ENCODE results near the gene SLC44A5.

Gene SLC44A5

GRCh38 chr1:75400716-75401115, 210.2 kb downstream of the SLC44A5 start:
- no peaks in the 10 kb centered on the region for H3K9me3 ChIP-seq (replicated peaks in 1 of 2; ENCODE audit: control insufficient read depth in 2 of 2, insufficient read depth in 1 of 2, low read depth in 1 of 2, low read length in 2 of 2)
- H2BK5ac ChIP-seq (ENCODE audit: low read length) = no peak overlapping the region
- H4K8ac ChIP-seq (ENCODE audit: low read depth, low read length) = no peak overlapping the region
- no peak overlapping the region for H3K4me3 ChIP-seq (ENCODE audit: low read length in 2 of 2)
- H3K27me3 ChIP-seq (ENCODE audit: control insufficient read depth in 3 of 3, insufficient read depth in 3 of 3, low read depth in 1 of 3, low read length in 3 of 3) = no peaks in the 10 kb centered on the region
- H3K4ac ChIP-seq (ENCODE audit: low read length) = no peak overlapping the region
- WGBS, 2 donors (ENCODE audit: extremely low coverage in 2 of 2, insufficient read length in 2 of 2, insufficient replicate concordance in 1 of 2) = no CpG with 5 or more reads among the region's 1 CpG
- no peak overlapping the region for H2AFZ ChIP-seq (ENCODE audit: low read length)
- no peak for DNase-seq (ENCODE audit: low spot score)
- H3K36me3 ChIP-seq (replicated peaks in 1 of 2; ENCODE audit: control insufficient read depth in 2 of 2, insufficient read depth in 2 of 2, low read length in 2 of 2) = no peaks in the 10 kb centered on the region
- no peaks in the 10 kb centered on the region for H3K4me1 ChIP-seq (ENCODE audit: control insufficient read depth in 2 of 2, insufficient read depth in 1 of 2, low read depth in 1 of 2, low read length in 2 of 2)
- H3K9ac ChIP-seq (ENCODE audit: low read depth, low read length, poor library complexity) = no peak overlapping the region
- H3K27ac ChIP-seq (replicated peaks; ENCODE audit: low read length) = no peak overlapping the region
- no peak overlapping the region for H2BK12ac ChIP-seq (ENCODE audit: low read length)
- no peak overlapping the region for H3K23ac ChIP-seq (ENCODE audit: low read depth, low read length, poor library complexity)
- H4K91ac ChIP-seq (ENCODE audit: low read depth, low read length, poor library complexity) = no peak overlapping the region
- H3K4me2 ChIP-seq (ENCODE audit: insufficient read depth, low read length, poor library complexity, severe bottlenecking) = no peak overlapping the region
- no peaks in the 10 kb centered on the region for H3K79me1 ChIP-seq (ENCODE audit: low read depth, low read length)
- no peak overlapping the region for H2AK5ac ChIP-seq (ENCODE audit: low read depth, low read length)
- H3K14ac ChIP-seq (ENCODE audit: low read length) = no peak overlapping the region
- no peak overlapping the region for H2BK15ac ChIP-seq (ENCODE audit: low read length)
- H2BK120ac ChIP-seq (ENCODE audit: low read depth, low read length) = no peak overlapping the region
- H3K18ac ChIP-seq (ENCODE audit: low read length) = no peak overlapping the region

- Histone ChIP-seq H4K91ac (ENCODE audit: low read depth, low read length, poor library complexity) (no peak overlapping the region), H2BK12ac (ENCODE audit: low read length) (no peak overlapping the region), H3K4me3 (ENCODE audit: low read length in 2 of 2) (no peak overlapping the region), H3K23ac (ENCODE audit: low read depth, low read length, poor library complexity) (no peak overlapping the region), H2AFZ (ENCODE audit: low read length) (no peak overlapping the region), H2AK5ac (ENCODE audit: low read depth, low read length) (no peak overlapping the region), H3K79me1 (ENCODE audit: low read depth, low read length) (no peaks in the 10 kb centered on the region), H2BK15ac (ENCODE audit: low read length) (no peak overlapping the region), H2BK5ac (ENCODE audit: low read length) (no peak overlapping the region), H3K4me1 (ENCODE audit: control insufficient read depth in 2 of 2, insufficient read depth in 1 of 2, low read depth in 1 of 2, low read length in 2 of 2) (no peaks in the 10 kb centered on the region), H2BK120ac (ENCODE audit: low read depth, low read length) (no peak overlapping the region), H3K36me3 (replicated peaks in 1 of 2; ENCODE audit: control insufficient read depth in 2 of 2, insufficient read depth in 2 of 2, low read length in 2 of 2) (no peaks in the 10 kb centered on the region), H4K8ac (ENCODE audit: low read depth, low read length) (no peak overlapping the region), H3K18ac (ENCODE audit: low read length) (no peak overlapping the region), H3K4ac (ENCODE audit: low read length) (no peak overlapping the region), H3K14ac (ENCODE audit: low read length) (no peak overlapping the region), H3K9ac (ENCODE audit: low read depth, low read length, poor library complexity) (no peak overlapping the region), H3K27me3 (ENCODE audit: control insufficient read depth in 3 of 3, insufficient read depth in 3 of 3, low read depth in 1 of 3, low read length in 3 of 3) (no peaks in the 10 kb centered on the region), H3K4me2 (ENCODE audit: insufficient read depth, low read length, poor library complexity, severe bottlenecking) (no peak overlapping the region), H3K27ac (replicated peaks; ENCODE audit: low read length) (no peak overlapping the region), H3K9me3 (replicated peaks in 1 of 2; ENCODE audit: control insufficient read depth in 2 of 2, insufficient read depth in 1 of 2, low read depth in 1 of 2, low read length in 2 of 2) (peaks cover 0 to 2% of the 10 kb centered on the region in 2 donors)
- WGBS, 2 donors (ENCODE audit: extremely low coverage in 2 of 2, insufficient read length in 2 of 2, insufficient replicate concordance in 1 of 2) = no CpG with 5 or more reads among the region's 1 CpG
- DNase-seq (ENCODE audit: low spot score) = no peak
Measured at GRCh38 chr1:75396745-75397144, 214.2 kb downstream of the SLC44A5 start.

- Histone ChIP-seq H3K4me3 (ENCODE audit: low read length in 2 of 2) (no peak overlapping the region), H3K27ac (replicated peaks; ENCODE audit: low read length) (no peak overlapping the region), H3K14ac (ENCODE audit: low read length) (no peak overlapping the region), H4K91ac (ENCODE audit: low read depth, low read length, poor library complexity) (no peak overlapping the region), H3K27me3 (ENCODE audit: control insufficient read depth in 3 of 3, insufficient read depth in 3 of 3, low read depth in 1 of 3, low read length in 3 of 3) (no peaks in the 10 kb centered on the region), H3K79me1 (ENCODE audit: low read depth, low read length) (no peaks in the 10 kb centered on the region), H2BK12ac (ENCODE audit: low read length) (no peak overlapping the region), H3K9me3 (replicated peaks in 1 of 2; ENCODE audit: control insufficient read depth in 2 of 2, insufficient read depth in 1 of 2, low read depth in 1 of 2, low read length in 2 of 2) (peaks cover 0 to 2% of the 10 kb centered on the region in 2 donors), H2BK5ac (ENCODE audit: low read length) (no peak overlapping the region), H3K4ac (ENCODE audit: low read length) (no peak overlapping the region), H2AFZ (ENCODE audit: low read length) (no peak overlapping the region), H3K9ac (ENCODE audit: low read depth, low read length, poor library complexity) (no peak overlapping the region), H3K4me2 (ENCODE audit: insufficient read depth, low read length, poor library complexity, severe bottlenecking) (no peak overlapping the region), H2AK5ac (ENCODE audit: low read depth, low read length) (no peak overlapping the region), H3K4me1 (ENCODE audit: control insufficient read depth in 2 of 2, insufficient read depth in 1 of 2, low read depth in 1 of 2, low read length in 2 of 2) (no peaks in the 10 kb centered on the region), H3K36me3 (replicated peaks in 1 of 2; ENCODE audit: control insufficient read depth in 2 of 2, insufficient read depth in 2 of 2, low read length in 2 of 2) (no peaks in the 10 kb centered on the region), H4K8ac (ENCODE audit: low read depth, low read length) (no peak overlapping the region), H3K23ac (ENCODE audit: low read depth, low read length, poor library complexity) (no peak overlapping the region), H3K18ac (ENCODE audit: low read length) (no peak overlapping the region), H2BK120ac (ENCODE audit: low read depth, low read length) (no peak overlapping the region), H2BK15ac (ENCODE audit: low read length) (no peak overlapping the region)
- no CpG with 5 or more reads among the region's 1 CpG for WGBS, 2 donors (ENCODE audit: extremely low coverage in 2 of 2, insufficient read length in 2 of 2, insufficient replicate concordance in 1 of 2)
- no peak for DNase-seq (ENCODE audit: low spot score)
Measured at GRCh38 chr1:75396260-75396659, 214.7 kb downstream of the SLC44A5 start.

- WGBS, 2 donors (ENCODE audit: extremely low coverage in 2 of 2, insufficient read length in 2 of 2, insufficient replicate concordance in 1 of 2) = no CpG with 5 or more reads among the region's 3 CpGs
- Histone ChIP-seq H3K4me2 (ENCODE audit: insufficient read depth, low read length, poor library complexity, severe bottlenecking) (no peak overlapping the region), H3K79me1 (ENCODE audit: low read depth, low read length) (no peaks in the 10 kb centered on the region), H3K14ac (ENCODE audit: low read length) (no peak overlapping the region), H3K9ac (ENCODE audit: low read depth, low read length, poor library complexity) (no peak overlapping the region), H2BK120ac (ENCODE audit: low read depth, low read length) (no peak overlapping the region), H3K4me3 (ENCODE audit: low read length in 2 of 2) (no peak overlapping the region), H2BK12ac (ENCODE audit: low read length) (no peak overlapping the region), H3K23ac (ENCODE audit: low read depth, low read length, poor library complexity) (no peak overlapping the region), H3K27ac (replicated peaks; ENCODE audit: low read length) (no peak overlapping the region), H3K4me1 (ENCODE audit: control insufficient read depth in 2 of 2, insufficient read depth in 1 of 2, low read depth in 1 of 2, low read length in 2 of 2) (no peaks in the 10 kb centered on the region), H3K18ac (ENCODE audit: low read length) (no peak overlapping the region), H2BK15ac (ENCODE audit: low read length) (no peak overlapping the region), H4K8ac (ENCODE audit: low read depth, low read length) (no peak overlapping the region), H3K36me3 (replicated peaks in 1 of 2; ENCODE audit: control insufficient read depth in 2 of 2, insufficient read depth in 2 of 2, low read length in 2 of 2) (no peaks in the 10 kb centered on the region), H3K9me3 (replicated peaks in 1 of 2; ENCODE audit: control insufficient read depth in 2 of 2, insufficient read depth in 1 of 2, low read depth in 1 of 2, low read length in 2 of 2) (peaks cover 0 to 2% of the 10 kb centered on the region in 2 donors), H2BK5ac (ENCODE audit: low read length) (no peak overlapping the region), H4K91ac (ENCODE audit: low read depth, low read length, poor library complexity) (no peak overlapping the region), H3K4ac (ENCODE audit: low read length) (no peak overlapping the region), H2AFZ (ENCODE audit: low read length) (no peak overlapping the region), H3K27me3 (ENCODE audit: control insufficient read depth in 3 of 3, insufficient read depth in 3 of 3, low read depth in 1 of 3, low read length in 3 of 3) (no peaks in the 10 kb centered on the region), H2AK5ac (ENCODE audit: low read depth, low read length) (no peak overlapping the region)
- DNase-seq (ENCODE audit: low spot score) = no peak
Measured at GRCh38 chr1:75394386-75395139, 216.4 kb downstream of the SLC44A5 start.
